Fibroblast of peridontal ligament (primary cell): ENCODE results near the gene ABCB8.

Source experiments
- DNase-seq: peaks from one replicate; pipeline ENCODE4 v3.0.0-alpha.2; 2010; ENCODE audit errors: extremely low read depth

The ABCB8 gene

DNA sequence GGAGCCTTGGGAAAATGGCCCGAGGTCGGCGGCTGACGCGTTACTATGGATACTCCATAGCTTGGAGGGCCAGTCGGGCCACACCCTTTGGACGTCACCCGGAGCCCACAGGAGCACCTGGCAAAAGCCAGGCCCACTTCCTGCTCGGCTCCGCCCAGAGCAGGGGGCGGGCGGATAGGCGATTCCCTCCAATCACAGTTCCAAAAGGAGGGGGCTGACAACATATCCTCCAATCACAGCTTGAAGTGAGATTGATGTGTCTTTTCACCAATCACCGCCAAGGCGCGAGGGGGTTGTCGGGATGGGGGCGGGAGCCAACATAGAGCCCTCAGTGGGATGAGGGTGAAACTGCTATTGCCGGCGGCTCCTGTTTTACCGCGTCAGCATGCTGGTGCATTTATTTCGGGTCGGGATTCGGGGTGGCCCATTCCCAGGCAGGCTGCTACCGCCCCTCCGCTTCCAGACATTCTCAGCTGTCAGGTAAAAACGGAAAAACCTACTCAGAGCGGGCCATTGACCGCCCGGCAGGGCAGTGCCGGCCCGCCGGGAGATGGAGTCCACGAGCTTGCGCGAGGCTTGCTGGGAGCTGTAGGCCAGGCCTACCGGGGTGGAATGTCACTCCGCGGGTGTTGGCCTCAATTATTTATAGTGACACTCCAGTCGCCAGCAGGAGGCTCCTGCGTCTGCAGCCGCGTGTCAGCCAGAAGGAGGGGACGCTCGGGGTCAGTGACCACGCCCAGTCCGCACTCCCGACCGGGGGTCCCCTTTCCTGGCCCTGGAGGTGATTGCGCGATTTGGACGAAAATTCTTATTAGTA lies at the start of gene ABCB8:
TSS of gene ABCB8 (plus strand) at position 320 of the 817 bp plus-strand sequence. CDS start at position 386, 66 bp downstream.
- peak; percentile 99 for DNase-seq

DNA sequence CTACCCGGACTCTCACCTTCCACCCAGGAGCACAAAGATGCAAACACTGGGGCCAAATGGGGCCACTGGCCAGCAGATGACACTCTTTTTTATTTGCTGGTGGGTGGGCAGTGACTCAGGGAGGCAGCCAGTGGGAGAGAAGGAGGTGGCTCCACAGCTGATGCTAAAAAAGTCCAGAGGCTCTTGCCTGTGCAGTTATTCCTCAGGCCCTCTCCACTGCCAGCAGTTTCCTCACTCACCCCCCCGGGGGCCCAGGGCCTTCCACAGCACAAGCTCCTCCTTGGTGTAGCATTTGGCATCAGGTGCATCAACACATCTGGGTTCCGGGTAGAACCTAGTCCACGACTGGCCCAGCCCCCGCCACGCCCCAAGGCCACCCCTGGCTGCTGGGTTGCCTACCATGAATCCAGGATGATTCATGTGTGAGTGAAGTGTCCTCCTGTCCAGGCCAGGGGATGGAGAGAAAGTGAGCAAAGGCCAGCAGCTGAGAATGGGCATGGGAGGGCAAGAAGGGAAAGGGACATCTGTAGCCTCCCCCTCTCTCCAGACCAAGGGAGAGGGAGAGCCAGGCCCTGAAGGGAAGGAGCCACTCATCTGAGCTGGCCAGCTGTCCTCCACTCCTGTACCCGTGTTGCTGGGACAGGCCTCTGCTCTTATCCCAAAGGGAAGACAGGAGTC lies 48.4 kb upstream of the ABCB8 start:
- DNase-seq, result no peak

- DNase-seq, result no peak
Measured at GRCh38 chr7:150980663-150981062, 47.6 kb upstream of the ABCB8 start.

DNA sequence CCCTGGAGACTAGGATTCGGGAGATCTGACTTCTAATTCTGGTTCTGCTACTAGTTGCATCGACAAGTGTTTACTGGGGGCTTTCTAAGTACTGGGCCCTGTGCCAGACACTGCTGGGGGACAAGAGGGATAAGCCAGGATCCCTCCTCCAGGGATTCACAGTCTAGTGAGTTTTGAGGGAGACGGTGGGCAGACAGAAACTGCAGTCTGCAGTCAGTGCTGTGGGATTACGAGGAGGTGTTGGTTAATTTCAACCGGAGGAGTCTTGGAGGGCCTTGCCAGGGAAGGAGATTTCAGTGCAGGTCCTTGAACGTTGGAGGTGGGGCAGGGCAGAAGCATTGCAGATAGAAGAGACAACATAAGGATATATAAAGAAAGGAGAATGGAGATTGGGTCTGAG lies 46.6 kb upstream of the ABCB8 start:
- no peak for DNase-seq

DNA sequence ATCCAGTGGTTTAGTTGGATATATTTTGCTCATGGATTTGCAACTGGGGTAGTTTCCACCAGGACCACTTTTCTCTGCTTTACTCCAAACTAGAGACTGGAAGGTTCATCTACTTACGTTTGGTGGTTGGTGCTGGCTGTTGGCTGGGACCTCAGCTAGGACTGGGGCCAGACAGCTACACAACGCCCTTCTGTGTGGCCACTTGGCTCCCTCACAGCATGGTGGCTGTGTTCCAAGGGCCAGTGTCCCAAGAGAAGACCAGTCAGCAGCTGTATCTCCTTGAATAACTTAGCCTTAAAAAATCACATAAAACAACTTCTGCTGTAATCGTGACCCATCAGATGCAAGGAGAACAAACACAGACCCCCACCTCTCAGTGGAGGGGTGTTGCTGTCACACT lies 45.9 kb upstream of the ABCB8 start:
- no peak for DNase-seq

DNA sequence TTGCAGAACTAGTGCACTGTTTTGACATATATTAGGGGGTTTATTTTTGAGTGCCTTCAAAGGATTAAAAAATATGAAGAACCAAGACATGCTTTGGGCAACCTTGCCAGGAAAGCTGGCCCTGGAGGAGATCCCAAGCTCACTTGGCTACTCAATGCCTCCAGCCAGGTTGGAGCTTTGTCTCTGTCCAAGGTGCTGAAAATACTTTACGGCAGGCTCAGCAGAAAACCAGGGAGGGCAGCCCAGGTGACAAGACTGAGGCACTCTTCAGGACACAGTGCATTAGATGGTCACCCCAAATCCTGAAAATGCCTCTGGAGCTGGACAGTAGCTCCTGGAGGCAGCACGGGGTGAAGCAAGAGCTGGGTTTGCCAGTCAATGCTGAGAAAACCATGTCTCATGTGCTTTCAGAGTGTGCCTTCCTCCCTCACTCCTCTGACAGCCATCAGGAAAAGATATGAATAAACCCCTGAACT lies 44.3 kb upstream of the ABCB8 start:
- DNase-seq, result peak; percentile 25

DNA sequence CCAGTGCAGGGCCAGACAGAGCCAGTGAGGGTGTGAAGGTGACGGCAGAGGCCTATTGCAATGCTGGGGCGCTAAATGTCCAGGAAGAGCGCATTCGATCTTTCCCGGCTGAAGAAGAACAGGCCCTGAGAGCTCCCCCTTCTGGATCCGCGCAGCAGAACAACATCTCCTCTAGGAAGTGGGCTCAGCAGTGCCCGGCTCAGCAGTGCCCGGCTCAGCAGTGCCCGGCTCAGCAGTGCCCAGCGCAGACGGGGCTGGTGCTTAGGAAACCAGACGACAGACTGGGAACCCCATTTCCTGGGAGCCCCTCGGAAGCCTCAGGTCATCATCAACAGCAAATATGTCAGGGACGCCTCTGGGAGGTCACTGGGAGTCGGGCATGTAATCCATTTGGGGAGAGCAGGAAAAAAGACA lies 42.1 kb upstream of the ABCB8 start:
- DNase-seq, result peak; percentile 33

DNA sequence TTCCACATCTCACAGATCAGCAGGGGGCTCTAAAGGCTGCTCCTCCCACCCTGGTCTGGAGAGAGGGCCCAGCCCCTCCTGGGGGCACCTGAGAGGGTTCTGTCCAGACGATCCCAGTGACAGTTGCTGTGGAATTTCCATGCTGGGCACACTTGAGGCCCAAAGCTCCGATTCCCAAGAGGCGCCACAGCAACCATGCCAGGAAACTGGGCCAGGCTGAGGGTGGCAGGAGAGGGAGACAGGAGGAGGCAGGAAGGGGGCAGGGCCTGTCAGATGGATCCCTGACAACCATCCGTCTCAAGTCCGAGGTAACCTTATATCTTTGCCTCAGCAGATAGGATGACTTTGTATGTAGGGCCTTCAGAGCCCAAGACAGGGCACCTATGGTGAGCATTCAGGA lies 41.7 kb upstream of the ABCB8 start:
- DNase-seq, result no peak

DNA sequence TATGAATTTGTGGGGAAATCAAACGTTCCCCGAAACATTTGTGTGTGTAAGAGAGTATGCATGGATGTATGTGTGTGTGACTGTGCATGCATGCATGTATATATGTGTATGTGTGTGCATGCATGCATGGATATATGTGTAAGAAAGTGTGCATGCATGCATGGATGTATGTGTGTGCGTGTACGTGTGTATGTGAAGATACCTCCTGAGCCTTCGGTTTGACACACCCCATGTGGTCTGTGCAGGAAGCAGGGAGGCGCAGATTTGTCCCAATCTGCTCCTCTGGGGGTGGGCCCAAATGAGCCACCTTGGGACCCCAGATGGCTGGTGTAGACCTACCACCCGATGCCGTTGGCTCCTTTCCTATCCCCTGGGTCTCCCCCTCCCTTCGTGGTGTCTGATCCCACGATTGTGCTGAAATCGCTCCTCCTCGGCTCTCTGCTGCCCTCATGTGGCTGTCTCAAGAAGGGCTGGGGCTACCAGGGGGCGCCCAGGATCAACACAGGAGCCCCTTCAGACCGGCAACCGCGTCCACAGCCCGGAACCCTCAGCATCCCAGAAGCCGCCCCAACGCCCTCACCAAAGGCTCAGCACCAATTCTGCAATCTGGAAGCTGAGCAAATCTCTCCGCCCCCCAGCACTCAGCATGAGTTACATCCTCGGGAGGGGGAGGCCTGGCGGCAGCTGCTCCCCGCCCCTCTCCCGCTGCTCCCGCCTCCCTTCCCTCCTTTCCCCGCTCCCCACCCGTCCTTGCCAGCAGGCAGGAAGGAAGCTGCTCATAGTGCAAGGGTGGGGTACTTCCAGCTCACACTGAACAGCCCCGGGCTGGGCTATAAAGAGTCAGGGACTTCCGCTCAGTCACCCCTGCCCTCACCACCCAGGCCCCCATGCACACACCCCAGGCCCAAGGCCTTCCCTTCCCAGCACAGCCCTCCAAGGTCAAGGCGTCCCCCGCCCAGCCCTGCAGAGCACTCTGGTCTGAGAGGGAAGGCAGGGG lies 39.7 kb upstream of the ABCB8 start:
- DNase-seq, result no peak

GRCh38 chr7:150989456-150989855 lies 38.8 kb upstream of the ABCB8 start:
- no peak for DNase-seq

- DNase-seq, result no peak
Measured at GRCh38 chr7:150990416-150991186, 37.6 kb upstream of the ABCB8 start, which contains the start of gene NOS3. Gene NOS3, plus strand, starts transcription at chr7:150991017. Its CDS starts 2,787 bp downstream, at chr7:150993804.

GRCh38 chr7:150992051-150992640 lies 36.1 kb upstream of the ABCB8 start:
- DNase-seq, result no peak

DNA sequence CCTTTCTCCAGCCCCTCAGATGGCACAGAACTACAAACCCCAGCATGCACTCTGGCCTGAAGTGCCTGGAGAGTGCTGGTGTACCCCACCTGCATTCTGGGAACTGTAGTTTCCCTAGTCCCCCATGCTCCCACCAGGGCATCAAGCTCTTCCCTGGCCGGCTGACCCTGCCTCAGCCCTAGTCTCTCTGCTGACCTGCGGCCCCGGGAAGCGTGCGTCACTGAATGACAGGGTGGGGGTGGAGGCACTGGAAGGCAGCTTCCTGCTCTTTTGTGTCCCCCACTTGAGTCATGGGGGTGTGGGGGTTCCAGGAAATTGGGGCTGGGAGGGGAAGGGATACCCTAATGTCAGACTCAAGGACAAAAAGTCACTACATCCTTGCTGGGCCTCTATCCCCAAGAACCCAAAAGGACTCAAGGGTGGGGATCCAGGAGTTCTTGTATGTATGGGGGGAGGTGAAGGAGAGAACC lies 35.4 kb upstream of the ABCB8 start:
- DNase-seq, result no peak

GRCh38 chr7:150993511-150993910 lies 34.7 kb upstream of the ABCB8 start:
- no peak for DNase-seq

DNA sequence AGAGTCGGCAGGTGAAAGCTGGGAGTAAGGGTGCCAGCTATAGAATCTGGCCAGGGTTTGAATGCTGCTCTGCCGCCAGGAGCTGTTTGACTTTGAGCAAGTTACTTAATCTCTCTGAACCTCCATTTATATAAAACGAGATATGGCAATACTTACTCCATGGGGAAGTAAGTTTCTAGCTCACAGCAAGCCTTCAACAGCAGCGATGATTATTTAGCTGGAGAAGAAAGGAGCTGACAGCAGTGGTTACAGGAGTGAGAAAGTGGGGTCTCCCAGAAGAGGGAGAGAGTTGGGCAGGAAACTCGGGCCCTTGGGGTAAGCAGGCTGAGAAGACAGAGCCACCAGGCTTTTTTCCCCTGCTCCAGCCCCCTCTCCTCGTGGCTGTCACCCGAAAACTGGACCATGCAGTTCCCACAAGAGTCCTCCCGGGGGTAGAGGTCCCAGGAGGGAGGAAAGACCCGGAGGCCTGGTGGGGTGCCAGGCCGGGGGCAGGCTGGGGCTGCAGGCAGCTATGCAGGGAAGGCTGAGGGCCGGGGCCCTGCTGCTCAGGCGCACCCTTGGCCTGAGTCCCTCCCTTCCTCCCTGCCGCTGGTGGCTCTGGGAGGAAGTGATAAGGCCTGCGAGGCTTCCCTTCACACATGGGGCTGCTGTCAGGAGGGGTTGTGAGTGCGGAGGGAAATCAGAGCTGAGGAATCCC lies 34.0 kb upstream of the ABCB8 start:
- DNase-seq, result no peak

DNA sequence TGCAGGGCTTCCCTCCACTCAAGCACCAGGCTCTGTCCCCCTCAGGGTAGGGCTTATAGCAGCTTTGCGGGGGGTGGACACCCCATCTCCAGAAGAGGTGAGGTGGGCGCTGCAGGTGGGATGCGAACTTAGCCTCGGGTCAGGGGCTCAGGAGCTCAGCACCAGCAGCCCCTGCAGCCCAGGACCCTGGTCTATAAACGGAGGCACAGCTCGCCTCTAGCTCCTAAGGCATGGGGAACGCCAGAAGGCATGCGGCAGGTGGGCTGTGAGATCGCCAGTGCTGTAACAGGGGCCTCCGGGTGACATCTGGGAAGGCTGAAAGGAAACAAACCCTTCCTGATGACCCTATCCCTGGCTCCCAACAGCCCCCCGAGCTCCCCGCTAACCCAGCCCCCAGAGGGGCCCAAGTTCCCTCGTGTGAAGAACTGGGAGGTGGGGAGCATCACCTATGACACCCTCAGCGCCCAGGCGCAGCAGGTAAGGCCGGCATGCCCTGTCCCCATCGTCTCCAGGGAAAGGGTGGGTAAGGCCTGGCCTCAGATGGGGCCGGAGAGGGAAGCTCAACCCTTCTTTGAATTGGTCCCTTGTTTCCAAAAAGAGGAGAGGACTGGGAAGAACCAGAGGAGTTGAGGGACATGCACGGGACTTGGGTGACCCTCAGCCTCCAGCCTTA lies 33.3 kb upstream of the ABCB8 start:
- DNase-seq, result no peak

DNA sequence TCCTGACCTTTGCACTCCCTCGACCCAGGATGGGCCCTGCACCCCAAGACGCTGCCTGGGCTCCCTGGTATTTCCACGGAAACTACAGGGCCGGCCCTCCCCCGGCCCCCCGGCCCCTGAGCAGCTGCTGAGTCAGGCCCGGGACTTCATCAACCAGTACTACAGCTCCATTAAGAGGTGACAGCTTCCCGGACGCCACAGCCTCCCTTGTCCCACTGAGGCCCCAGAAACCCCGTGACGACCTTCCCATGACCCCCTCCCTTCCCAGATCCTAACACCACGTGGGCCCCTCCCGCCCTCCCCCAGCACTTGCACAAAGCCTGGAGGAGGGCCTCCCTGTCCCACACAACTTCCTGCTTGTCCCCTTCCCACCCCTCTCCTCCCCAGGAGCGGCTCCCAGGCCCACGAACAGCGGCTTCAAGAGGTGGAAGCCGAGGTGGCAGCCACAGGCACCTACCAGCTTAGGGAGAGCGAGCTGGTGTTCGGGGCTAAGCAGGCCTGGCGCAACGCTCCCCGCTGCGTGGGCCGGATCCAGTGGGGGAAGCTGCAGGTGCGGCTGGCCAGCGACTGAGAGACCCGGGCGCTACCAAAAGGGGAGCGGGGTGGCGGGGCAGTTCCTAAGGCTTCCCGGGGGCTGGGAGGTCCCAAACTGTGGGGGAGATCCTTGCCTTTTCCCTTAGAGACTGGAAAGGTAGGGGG lies 31.7 kb upstream of the ABCB8 start:
- DNase-seq, result no peak

GRCh38 chr7:150997075-150997511 lies 31.2 kb upstream of the ABCB8 start:
- DNase-seq, result no peak

DNA sequence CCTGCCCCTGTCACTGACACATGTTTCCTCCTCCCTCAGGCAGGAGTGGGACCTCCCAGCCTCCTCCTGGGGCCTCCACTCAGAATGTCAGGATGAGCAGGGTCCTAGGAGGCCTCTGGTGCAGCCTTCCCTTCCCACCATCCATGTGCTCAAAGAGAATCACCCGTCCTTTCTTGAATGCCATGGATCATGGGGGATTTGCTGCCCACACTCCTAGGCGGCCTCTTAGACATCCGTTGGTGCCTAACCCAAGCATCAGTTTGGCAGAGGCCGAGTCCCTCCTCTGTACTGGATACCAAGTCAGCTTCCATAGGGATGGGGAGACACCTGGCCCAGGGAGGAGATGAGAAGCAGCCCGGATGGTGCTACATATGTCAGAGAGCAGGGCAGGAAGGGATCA lies 30.4 kb upstream of the ABCB8 start:
- DNase-seq, result no peak
